ENCODE measurements around the gene NRG3. TPM values are rescaled to one million over a fixed set of nuclear protein-coding genes. Genes with fewer than 3 reads are reported as not detected.

Gene NRG3
- total RNA-seq, 2 experiments from 2014 or later: not detected

DNA sequence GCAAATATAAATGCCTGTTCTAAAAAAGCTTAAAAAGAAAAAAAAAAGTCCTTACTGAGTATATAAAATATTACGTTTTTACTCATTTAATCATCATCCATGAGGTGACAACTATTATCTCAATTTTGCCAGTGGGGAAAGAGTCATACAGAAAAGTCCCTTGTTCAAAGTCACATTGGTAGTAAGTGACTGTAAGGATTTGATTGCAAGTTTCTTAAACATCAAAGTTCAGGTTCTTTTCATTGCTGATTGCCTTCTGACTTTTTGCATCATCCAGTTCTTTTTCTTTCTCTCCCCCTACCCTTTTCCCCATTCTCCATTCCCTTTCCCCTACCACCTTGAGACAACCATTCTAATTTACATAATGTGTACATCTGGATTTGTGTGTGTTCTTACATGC is 363.3 kb downstream of the NRG3 start:
- Histone ChIP-seq H3K4me1 (ENCODE audit: insufficient read depth, low read length, poor library complexity, severe bottlenecking) (no peaks in the 10 kb centered on the region), H3K4me2 (ENCODE audit: low read length) (no peak overlapping the region), H3K79me2 (ENCODE audit: insufficient read depth, low read depth, low read length) (no peaks in the 10 kb centered on the region), H3K9me3 (ENCODE audit: low read length) (no peaks in the 10 kb centered on the region), H2AFZ (ENCODE audit: low read length) (no peak overlapping the region), H3K9me2 (ENCODE audit: insufficient read depth, low read length) (no peaks in the 10 kb centered on the region), H3K4me3 (ENCODE audit: low read depth, low read length, poor library complexity, severe bottlenecking) (no peak overlapping the region), H3K36me3 (ENCODE audit: insufficient read depth, low read length) (no peaks in the 10 kb centered on the region), H4K20me1 (ENCODE audit: insufficient read depth, low read length) (no peaks in the 10 kb centered on the region), H3K27ac (ENCODE audit: low read depth, low read length, poor library complexity, severe bottlenecking) (no peak overlapping the region)
- no TSS peak for BruUV-seq (replicated peaks)
- POLR2A ChIA-PET: interaction anchor here (0.6 kb wide), 1 partner anchor 186 kb away, joined by 4 read pairs; no protein-coding TSS in a partner anchor
- no peak for TF ChIP-seq EZH2phosphoT487 (IDR thresholded peaks at IDR 0.05; ENCODE audit: borderline replicate concordance, low read depth, low read length)
- TF ChIP-seq, protein P1, sequence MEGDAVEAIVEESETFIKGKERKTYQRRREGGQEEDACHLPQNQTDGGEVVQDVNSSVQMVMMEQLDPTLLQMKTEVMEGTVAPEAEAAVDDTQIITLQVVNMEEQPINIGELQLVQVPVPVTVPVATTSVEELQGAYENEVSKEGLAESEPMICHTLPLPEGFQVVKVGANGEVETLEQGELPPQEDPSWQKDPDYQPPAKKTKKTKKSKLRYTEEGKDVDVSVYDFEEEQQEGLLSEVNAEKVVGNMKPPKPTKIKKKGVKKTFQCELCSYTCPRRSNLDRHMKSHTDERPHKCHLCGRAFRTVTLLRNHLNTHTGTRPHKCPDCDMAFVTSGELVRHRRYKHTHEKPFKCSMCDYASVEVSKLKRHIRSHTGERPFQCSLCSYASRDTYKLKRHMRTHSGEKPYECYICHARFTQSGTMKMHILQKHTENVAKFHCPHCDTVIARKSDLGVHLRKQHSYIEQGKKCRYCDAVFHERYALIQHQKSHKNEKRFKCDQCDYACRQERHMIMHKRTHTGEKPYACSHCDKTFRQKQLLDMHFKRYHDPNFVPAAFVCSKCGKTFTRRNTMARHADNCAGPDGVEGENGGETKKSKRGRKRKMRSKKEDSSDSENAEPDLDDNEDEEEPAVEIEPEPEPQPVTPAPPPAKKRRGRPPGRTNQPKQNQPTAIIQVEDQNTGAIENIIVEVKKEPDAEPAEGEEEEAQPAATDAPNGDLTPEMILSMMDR (conservative IDR thresholded peaks at IDR 0.05; ENCODE audit: low read length): no peak
- CTCF ChIA-PET (ENCODE audit: unreplicated experiment): no interaction called here
- intact Hi-C loops (cut with micrococcal nuclease; ENCODE audit: unreplicated experiment): no loop called here
- no peak for DNase-seq (ENCODE audit: low spot score)

DNA sequence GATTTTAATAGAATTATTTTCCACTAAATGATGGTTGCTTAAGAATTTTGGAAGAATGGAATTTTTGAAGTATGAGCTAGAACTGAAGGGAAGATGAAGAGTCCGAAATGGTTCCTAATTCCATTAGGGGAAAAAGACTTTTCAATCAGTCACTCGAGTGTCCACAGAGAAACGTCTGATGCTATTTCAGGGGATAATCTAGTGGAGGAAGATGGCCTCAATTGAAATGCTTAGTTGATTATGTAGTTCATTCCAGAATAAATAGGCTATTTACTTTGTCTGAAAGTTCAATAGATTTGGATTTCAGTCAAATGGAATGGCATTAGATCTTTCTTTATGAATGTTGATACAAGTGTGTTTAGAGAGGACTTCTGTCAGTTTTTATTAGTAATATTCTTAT is 365.4 kb downstream of the NRG3 start:
- DNase-seq (ENCODE audit: low spot score): no peak
- ChIA-PET POLR2A (no interaction called here), CTCF (ENCODE audit: unreplicated experiment) (no interaction called here)
- Histone ChIP-seq H4K20me1 (ENCODE audit: insufficient read depth, low read length) (no peaks in the 10 kb centered on the region), H3K4me1 (ENCODE audit: insufficient read depth, low read length, poor library complexity, severe bottlenecking) (no peaks in the 10 kb centered on the region), H3K4me2 (ENCODE audit: low read length) (no peak overlapping the region), H3K79me2 (ENCODE audit: insufficient read depth, low read depth, low read length) (no peaks in the 10 kb centered on the region), H2AFZ (ENCODE audit: low read length) (no peak overlapping the region), H3K36me3 (ENCODE audit: insufficient read depth, low read length) (no peaks in the 10 kb centered on the region), H3K9me3 (ENCODE audit: low read length) (no peaks in the 10 kb centered on the region), H3K4me3 (ENCODE audit: low read depth, low read length, poor library complexity, severe bottlenecking) (no peak overlapping the region), H3K27ac (ENCODE audit: low read depth, low read length, poor library complexity, severe bottlenecking) (no peak overlapping the region), H3K9me2 (ENCODE audit: insufficient read depth, low read length) (no peaks in the 10 kb centered on the region)
- intact Hi-C loops (cut with micrococcal nuclease; ENCODE audit: unreplicated experiment): no loop called here
- BruUV-seq (replicated peaks): no TSS peak
- TF ChIP-seq, protein P1 (conservative IDR thresholded peaks at IDR 0.05; ENCODE audit: low read length): no peak
- TF ChIP-seq EZH2phosphoT487 (IDR thresholded peaks at IDR 0.05; ENCODE audit: borderline replicate concordance, low read depth, low read length): no peak

DNA sequence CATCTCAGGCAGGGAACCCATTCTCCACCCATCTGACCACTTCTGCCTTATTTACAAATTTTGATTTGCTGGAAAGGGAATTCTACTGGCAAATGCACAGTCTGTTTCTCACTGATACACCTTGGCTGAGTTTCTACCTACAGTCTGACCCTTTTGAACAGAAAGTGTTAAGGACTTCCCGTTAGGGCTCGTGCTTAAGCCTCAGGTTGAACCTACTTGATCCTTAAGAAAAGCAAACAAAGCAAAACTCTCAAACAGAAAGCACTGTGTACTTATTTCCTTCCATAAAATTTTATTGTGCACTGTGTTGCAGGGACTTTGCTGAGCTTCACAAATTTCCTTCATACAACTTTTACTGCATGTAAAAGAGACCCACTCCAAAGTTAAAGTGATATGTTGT is 367.8 kb downstream of the NRG3 start:
- ChIA-PET POLR2A (interaction anchor here (1.6 kb wide), 1 partner anchor 8 kb away, joined by 3 read pairs; no protein-coding TSS in a partner anchor), CTCF (ENCODE audit: unreplicated experiment) (no interaction called here)
- DNase-seq (ENCODE audit: low spot score): no peak
- Histone ChIP-seq H3K4me2 (ENCODE audit: low read length) (no peak overlapping the region), H3K36me3 (ENCODE audit: insufficient read depth, low read length) (no peaks in the 10 kb centered on the region), H3K4me1 (ENCODE audit: insufficient read depth, low read length, poor library complexity, severe bottlenecking) (no peaks in the 10 kb centered on the region), H3K27ac (ENCODE audit: low read depth, low read length, poor library complexity, severe bottlenecking) (no peak overlapping the region), H3K4me3 (ENCODE audit: low read depth, low read length, poor library complexity, severe bottlenecking) (no peak overlapping the region), H3K9me2 (ENCODE audit: insufficient read depth, low read length) (no peaks in the 10 kb centered on the region), H4K20me1 (ENCODE audit: insufficient read depth, low read length) (no peaks in the 10 kb centered on the region), H3K79me2 (ENCODE audit: insufficient read depth, low read depth, low read length) (no peaks in the 10 kb centered on the region), H2AFZ (ENCODE audit: low read length) (no peak overlapping the region), H3K9me3 (ENCODE audit: low read length) (no peaks in the 10 kb centered on the region)
- BruUV-seq (replicated peaks): no TSS peak
- intact Hi-C loops (cut with micrococcal nuclease; ENCODE audit: unreplicated experiment): no loop called here
- TF ChIP-seq EZH2phosphoT487 (IDR thresholded peaks at IDR 0.05; ENCODE audit: borderline replicate concordance, low read depth, low read length): no peak
- TF ChIP-seq, protein P1 (conservative IDR thresholded peaks at IDR 0.05; ENCODE audit: low read length): no peak
